Measurements from ENCODE around the gene PDIA6.
"Not testable (repeated sequence)": the region's sequence is repeated elsewhere in the genome, so short reads cannot be mapped to it uniquely, and the experiment has no call there.

The PDIA6 gene

GRCh38 chr2:10780821-10781220 is 31.8 kb downstream of the PDIA6 start:
- not testable (repeated sequence) for DNase-seq (ENCODE audit: low read depth in 2 of 2)

- DNase-seq (ENCODE audit: low read depth in 2 of 2): no peak
Observed at GRCh38 chr2:10780491-10780820, 32.1 kb downstream of the PDIA6 start.

- DNase-seq (ENCODE audit: low read depth in 2 of 2): no peak
Observed at GRCh38 chr2:10779776-10780490, 32.7 kb downstream of the PDIA6 start.

- no peak for DNase-seq (ENCODE audit: low read depth in 2 of 2)
Observed at GRCh38 chr2:10778724-10779115, 33.9 kb downstream of the PDIA6 start.

- DNase-seq (ENCODE audit: low read depth in 2 of 2): no peak
Observed at GRCh38 chr2:10777842-10778723, 34.5 kb downstream of the PDIA6 start.

- DNase-seq (ENCODE audit: low read depth in 2 of 2): no peak
Observed at GRCh38 chr2:10777111-10777841, 35.3 kb downstream of the PDIA6 start.

- no peak for DNase-seq (ENCODE audit: low read depth in 2 of 2)
Observed at GRCh38 chr2:10776231-10776977, 36.2 kb downstream of the PDIA6 start.

- no peak for DNase-seq (ENCODE audit: low read depth in 2 of 2)
Observed at GRCh38 chr2:10775831-10776230, 36.8 kb downstream of the PDIA6 start.

GRCh38 chr2:10775021-10775780 is 37.4 kb downstream of the PDIA6 start:
- DNase-seq (ENCODE audit: low read depth in 2 of 2): no peak

- DNase-seq (ENCODE audit: low read depth in 2 of 2): no peak
Observed at GRCh38 chr2:10774394-10774793, 38.2 kb downstream of the PDIA6 start.

- no peak for DNase-seq (ENCODE audit: low read depth in 2 of 2)
Observed at GRCh38 chr2:10773821-10774341, 38.7 kb downstream of the PDIA6 start.

- no peak for DNase-seq (ENCODE audit: low read depth in 2 of 2)
Observed at GRCh38 chr2:10772868-10773215, 39.7 kb downstream of the PDIA6 start.

GRCh38 chr2:10772201-10772867 is 40.3 kb downstream of the PDIA6 start:
- no peak for DNase-seq (ENCODE audit: low read depth in 2 of 2)

- no peak for DNase-seq (ENCODE audit: low read depth in 2 of 2)
Observed at GRCh38 chr2:10771786-10772185, 40.8 kb downstream of the PDIA6 start.

- DNase-seq (ENCODE audit: low read depth in 2 of 2): no peak
Observed at GRCh38 chr2:10770956-10771750, 41.4 kb downstream of the PDIA6 start.

GRCh38 chr2:10768063-10768507 is 44.5 kb downstream of the PDIA6 start:
- no peak for DNase-seq (ENCODE audit: low read depth in 2 of 2)

- DNase-seq (ENCODE audit: low read depth in 2 of 2): no peak
Observed at GRCh38 chr2:10765914-10766313, 46.7 kb downstream of the PDIA6 start.

- no peak for DNase-seq (ENCODE audit: low read depth in 2 of 2)
Observed at GRCh38 chr2:10765461-10765860, 47.1 kb downstream of the PDIA6 start.

- no peak for DNase-seq (ENCODE audit: low read depth in 2 of 2)
Observed at GRCh38 chr2:10764896-10765295, 47.7 kb downstream of the PDIA6 start.

Measured in stimulated activated CD4-positive, alpha-beta T cell treated with anti-CD3 and anti-CD28 coated beads, Interleukin-1b, Interleukin-23, amount 100 ng/mL, for 1 hour (primary cell).